HG02884 (cell line): ENCODE measurements around the gene CHI3L2.

Source experiments
- ATAC-seq: cut with Tn5 transposase; IDR thresholded peaks from one replicate; pipeline ENCODE4 v1.9.1; 2021; ENCODE audit warnings: mild to moderate bottlenecking, moderate library complexity; ENCODE audit not compliant: unreplicated experiment

CHI3L2 gene

GRCh38 chr1:111227434-111227833 is at the start of gene CHI3L2:
Gene CHI3L2, plus strand, starts transcription at chr1:111227713. Its CDS starts 17 bp downstream, at chr1:111227730.
- no peak for ATAC-seq

- no peak for ATAC-seq
Measured at GRCh38 chr1:111179968-111180533, 47.5 kb upstream of the CHI3L2 start.

GRCh38 chr1:111182052-111182451 is 45.5 kb upstream of the CHI3L2 start:
- no peak for ATAC-seq

GRCh38 chr1:111183308-111184069 is 44.0 kb upstream of the CHI3L2 start:
- ATAC-seq, result no peak

GRCh38 chr1:111184663-111185062 is 42.9 kb upstream of the CHI3L2 start:
- ATAC-seq, result no peak

- no peak for ATAC-seq
Measured at GRCh38 chr1:111190931-111191451, 36.5 kb upstream of the CHI3L2 start.

- ATAC-seq, result no peak
Measured at GRCh38 chr1:111191496-111191895, 36.0 kb upstream of the CHI3L2 start.

- no peak for ATAC-seq
Measured at GRCh38 chr1:111192074-111192473, 35.4 kb upstream of the CHI3L2 start.

- ATAC-seq, result no peak
Measured at GRCh38 chr1:111192658-111193519, 34.6 kb upstream of the CHI3L2 start.

- ATAC-seq, result no peak
Measured at GRCh38 chr1:111193712-111194480, 33.6 kb upstream of the CHI3L2 start.

- ATAC-seq, result no peak
Measured at GRCh38 chr1:111195002-111195684, 32.4 kb upstream of the CHI3L2 start.

GRCh38 chr1:111196213-111196612 is 31.3 kb upstream of the CHI3L2 start:
- ATAC-seq, result no peak

- no peak for ATAC-seq
Measured at GRCh38 chr1:111197598-111198284, 29.8 kb upstream of the CHI3L2 start.

GRCh38 chr1:111198836-111199235 is 28.7 kb upstream of the CHI3L2 start:
- no peak for ATAC-seq

GRCh38 chr1:111199329-111199728 is 28.2 kb upstream of the CHI3L2 start:
- no peak for ATAC-seq

- ATAC-seq, result no peak
Measured at GRCh38 chr1:111199881-111200801, 27.4 kb upstream of the CHI3L2 start, which contains the start of gene DENND2D. Gene DENND2D, minus strand, starts transcription at chr1:111200646. Its CDS starts 187 bp downstream, at chr1:111200459.

GRCh38 chr1:111200802-111201161 is 26.7 kb upstream of the CHI3L2 start:
- ATAC-seq, result no peak
